22Rv1 (cell line): ENCODE measurements around the gene AHCY.
"Not testable (repeated sequence)": the region's sequence is repeated elsewhere in the genome, so short reads cannot be mapped to it uniquely, and the experiment has no call there.

Experiments
- H3K27ac ChIP-seq: fragments of 450-650 bp; 2 replicates; pipeline ENCODE4 v1.5.1; 2017
- ZFX ChIP-seq: fragments of 450-650 bp; IDR thresholded peaks from 2 replicates; pipeline ENCODE4 v1.6.1; 2017; ENCODE audit warnings: antibody characterized with exemption, borderline replicate concordance
- TF ChIP-seq, protein P1 (sequence below): fragments of 450-650 bp; IDR thresholded peaks from 2 replicates; pipeline ENCODE4 v1.5.1; 2017; ENCODE audit warnings: mild to moderate bottlenecking

AHCY gene

DNA sequence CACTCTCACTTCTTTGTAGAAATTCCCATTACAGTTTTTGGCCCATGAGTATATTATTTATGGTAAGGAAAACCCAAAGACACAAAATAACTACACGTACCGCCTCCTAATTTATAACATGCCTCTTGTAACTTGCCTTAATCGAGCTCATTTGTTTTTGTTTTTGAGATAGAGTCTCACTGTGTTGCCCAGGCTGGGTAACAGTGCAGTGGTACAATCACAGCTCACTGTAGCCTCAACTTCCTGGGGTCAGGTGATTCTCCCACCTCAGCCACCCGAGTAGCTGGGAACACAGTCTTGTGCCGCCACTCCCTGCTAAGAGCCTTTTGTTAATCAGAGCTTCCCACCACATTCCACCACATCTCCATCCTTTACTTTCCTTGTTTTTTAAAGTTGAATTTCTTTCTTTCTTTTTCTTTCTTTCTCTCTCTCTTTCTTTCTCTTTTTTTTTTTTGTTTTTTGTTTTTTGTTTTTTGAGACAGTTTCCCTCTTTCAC, 46.5 kb downstream of the AHCY start:
- TF ChIP-seq ZFX, result no peak
- TF ChIP-seq, protein P1, sequence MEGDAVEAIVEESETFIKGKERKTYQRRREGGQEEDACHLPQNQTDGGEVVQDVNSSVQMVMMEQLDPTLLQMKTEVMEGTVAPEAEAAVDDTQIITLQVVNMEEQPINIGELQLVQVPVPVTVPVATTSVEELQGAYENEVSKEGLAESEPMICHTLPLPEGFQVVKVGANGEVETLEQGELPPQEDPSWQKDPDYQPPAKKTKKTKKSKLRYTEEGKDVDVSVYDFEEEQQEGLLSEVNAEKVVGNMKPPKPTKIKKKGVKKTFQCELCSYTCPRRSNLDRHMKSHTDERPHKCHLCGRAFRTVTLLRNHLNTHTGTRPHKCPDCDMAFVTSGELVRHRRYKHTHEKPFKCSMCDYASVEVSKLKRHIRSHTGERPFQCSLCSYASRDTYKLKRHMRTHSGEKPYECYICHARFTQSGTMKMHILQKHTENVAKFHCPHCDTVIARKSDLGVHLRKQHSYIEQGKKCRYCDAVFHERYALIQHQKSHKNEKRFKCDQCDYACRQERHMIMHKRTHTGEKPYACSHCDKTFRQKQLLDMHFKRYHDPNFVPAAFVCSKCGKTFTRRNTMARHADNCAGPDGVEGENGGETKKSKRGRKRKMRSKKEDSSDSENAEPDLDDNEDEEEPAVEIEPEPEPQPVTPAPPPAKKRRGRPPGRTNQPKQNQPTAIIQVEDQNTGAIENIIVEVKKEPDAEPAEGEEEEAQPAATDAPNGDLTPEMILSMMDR, result no peak
- H3K27ac ChIP-seq, result peak overlapping the region; percentile 42

DNA sequence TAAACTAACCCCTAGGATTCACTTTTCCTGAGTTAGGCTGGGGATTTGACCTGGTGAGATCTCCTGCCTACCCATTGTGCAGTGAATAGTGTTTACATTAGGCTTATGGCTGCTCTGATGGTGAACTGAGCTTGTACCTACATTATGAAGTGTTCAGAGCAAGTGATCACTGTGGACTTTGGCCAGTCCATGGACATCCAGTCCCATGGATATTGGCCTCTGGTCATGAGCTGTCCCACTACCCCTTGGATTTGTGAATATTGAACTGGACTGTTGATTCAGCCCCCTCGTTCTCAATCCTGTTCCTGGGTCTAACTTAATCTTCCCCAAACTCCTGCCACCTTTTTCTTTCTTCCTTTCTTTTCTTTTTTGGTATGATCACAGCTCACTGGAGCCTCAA, 48.2 kb downstream of the AHCY start:
- no peak for TF ChIP-seq ZFX
- TF ChIP-seq, protein P1, result no peak
- no peak overlapping the region; the same call in 1 of the 2 replicates for H3K27ac ChIP-seq

DNA sequence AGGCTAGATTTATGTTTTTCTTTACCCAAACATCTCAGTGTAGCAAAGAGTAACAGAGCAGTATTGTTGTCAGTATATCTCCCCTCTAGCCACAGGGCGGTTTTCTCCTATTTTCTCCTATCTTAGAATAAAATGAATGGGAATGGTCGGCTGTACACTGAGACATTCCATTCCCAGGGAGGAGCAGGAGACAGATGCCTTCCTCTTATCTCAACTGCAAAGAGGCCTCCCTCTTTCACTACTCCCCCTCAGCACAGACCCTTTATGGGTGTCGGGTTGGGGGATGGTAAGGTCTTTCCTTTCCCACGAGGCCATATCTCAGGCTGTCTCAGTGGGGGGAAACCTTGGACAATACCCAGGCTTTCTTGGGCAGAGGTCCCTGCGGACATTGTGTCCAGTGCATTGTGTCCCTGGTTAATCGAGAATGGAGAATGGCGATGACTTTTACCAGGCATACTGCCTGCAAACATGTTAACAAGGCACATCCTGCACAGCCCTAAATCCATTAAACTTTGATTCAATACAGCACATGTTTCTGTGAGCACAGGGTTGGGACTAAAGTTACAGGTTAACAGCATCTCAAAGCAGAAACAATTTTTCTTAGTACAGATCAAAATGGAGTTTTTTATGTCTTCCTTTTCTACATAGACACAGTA, 50.6 kb downstream of the AHCY start:
- H3K27ac ChIP-seq, result not testable (repeated sequence)

DNA sequence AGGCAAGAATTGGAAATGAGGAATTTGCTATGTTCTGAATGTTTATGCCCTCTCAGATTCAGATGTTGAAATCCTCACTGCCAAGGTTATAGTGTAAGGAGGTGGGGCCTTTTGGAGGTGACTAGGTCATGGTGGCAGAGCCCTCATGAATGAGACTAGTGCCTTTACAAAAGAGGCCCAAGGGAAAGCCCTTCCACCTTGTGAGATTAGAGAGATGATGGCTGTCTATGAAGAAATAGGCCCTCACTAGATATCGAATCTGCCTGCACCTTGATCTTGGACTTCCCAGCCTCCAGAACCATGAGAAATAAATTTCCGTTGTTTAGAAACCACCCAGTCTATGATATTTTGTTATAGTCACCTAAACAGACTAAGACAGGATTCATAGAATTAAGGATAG, 51.5 kb downstream of the AHCY start:
- TF ChIP-seq, protein P1, result no peak
- no peak for TF ChIP-seq ZFX
- H3K27ac ChIP-seq, result no peak overlapping the region

DNA sequence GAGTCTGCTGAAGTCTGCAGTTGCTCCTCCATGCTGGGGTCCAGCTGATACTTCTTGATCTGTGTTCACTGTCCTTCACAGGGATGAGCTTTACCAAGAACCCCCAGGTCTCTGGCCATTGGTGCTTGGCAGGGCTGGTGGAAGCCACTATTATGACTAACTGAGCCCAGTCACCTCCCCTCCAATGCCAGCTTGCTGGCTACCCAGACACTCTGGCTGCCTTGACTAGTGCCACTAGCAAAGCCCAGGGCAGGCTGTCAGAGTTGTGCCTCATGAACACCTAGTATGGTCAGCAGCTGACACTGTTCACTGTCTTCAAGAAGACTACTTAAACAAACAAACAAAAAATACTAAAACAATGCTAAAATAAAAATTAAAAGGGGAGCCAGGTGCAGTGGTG, 53.1 kb downstream of the AHCY start:
- H3K27ac ChIP-seq, result no peak overlapping the region

DNA sequence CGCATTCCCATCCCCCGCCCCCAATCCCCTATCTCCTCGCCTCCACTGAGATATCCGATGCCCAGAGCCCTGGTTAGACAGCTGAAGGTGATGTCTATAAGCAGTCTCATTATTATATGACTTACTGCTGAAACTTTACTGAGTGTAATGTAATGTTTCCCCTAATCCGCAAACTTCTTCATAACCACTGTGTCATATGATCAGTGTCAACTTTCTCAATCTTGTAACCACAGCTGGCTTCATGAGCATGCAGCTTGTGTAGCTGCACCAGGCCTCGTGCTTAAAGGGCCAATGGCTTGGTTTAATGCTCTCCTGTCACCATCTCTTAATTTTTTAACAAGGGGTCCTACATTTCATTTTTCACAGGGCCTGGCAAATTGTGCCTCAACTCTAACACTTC, 53.9 kb downstream of the AHCY start:
- no peak overlapping the region for H3K27ac ChIP-seq
- TF ChIP-seq ZFX, result no peak
- TF ChIP-seq, protein P1, result no peak

More for the DNA sequence above, 53.1 kb downstream of the AHCY start:
- TF ChIP-seq ZFX, result no peak
- TF ChIP-seq, protein P1, result no peak

DNA sequence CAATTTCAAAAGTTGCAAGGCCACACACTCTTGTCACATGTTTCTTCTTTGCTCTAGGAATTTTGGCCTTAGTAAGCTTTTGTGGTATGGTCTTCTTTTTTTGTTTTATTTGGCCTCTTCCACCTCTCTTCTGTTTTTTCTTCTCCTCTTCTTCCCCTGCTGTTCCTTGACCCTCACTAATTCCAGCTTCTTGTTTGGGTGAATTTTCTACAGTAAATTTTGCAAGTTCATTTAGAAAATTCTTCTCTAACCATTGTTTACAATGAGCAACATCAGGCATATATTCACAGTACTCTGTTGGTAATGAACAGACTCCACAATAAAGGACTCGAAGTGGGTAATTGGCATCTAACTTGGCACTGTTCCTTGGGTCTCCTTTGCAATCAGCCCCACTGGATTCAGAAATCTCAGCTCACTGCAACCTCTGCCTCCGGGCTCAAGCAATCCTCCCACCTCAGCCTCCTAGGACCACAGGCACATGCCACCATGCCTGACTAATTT, 57.0 kb downstream of the AHCY start:
- H3K27ac ChIP-seq, result no peak overlapping the region
- TF ChIP-seq, protein P1, result no peak
- no peak for TF ChIP-seq ZFX
